ENCODE data around the gene BNC2.

BNC2 gene

GRCh38 chr9:16868701-16869100, 1.8 kb downstream of the BNC2 start:
- WGBS, 2 experiments (ENCODE audit: insufficient coverage in 2 of 2): 85% methylated on average over 4 of the region's 5 CpGs; no CpG with 5 or more reads in 1 of the 2 experiments
- H3K4me3 ChIP-seq (ENCODE audit: extremely low read depth, insufficient read depth, low read length, poor library complexity, severe bottlenecking): peak overlapping the region; percentile 74
- H3K4me1 ChIP-seq (ENCODE audit: control insufficient read depth, insufficient read depth, low read length, poor library complexity, severe bottlenecking): peaks cover 45% of the 10 kb centered on the region
- H3K9me3 ChIP-seq (ENCODE audit: control insufficient read depth, low read length): no peaks in the 10 kb centered on the region
- no peaks in the 10 kb centered on the region for H3K36me3 ChIP-seq (ENCODE audit: control insufficient read depth, insufficient read depth, low read length)
- peak overlapping the region; percentile 91 for H3K27ac ChIP-seq (ENCODE audit: low read depth, low read length, severe bottlenecking)

GRCh38 chr9:16867576-16868311, 2.7 kb downstream of the BNC2 start:
- 31 to 44% methylated on average over 9 to 10 of the region's 10 CpGs for WGBS, 2 experiments (ENCODE audit: insufficient coverage in 2 of 2)
- Histone ChIP-seq H3K4me3 (ENCODE audit: extremely low read depth, insufficient read depth, low read length, poor library complexity, severe bottlenecking) (no peak overlapping the region), H3K9me3 (ENCODE audit: control insufficient read depth, low read length) (no peaks in the 10 kb centered on the region), H3K27ac (ENCODE audit: low read depth, low read length, severe bottlenecking) (peak overlapping the region; percentile 91), H3K36me3 (ENCODE audit: control insufficient read depth, insufficient read depth, low read length) (no peaks in the 10 kb centered on the region), H3K4me1 (ENCODE audit: control insufficient read depth, insufficient read depth, low read length, poor library complexity, severe bottlenecking) (peaks cover 40% of the 10 kb centered on the region)

- Histone ChIP-seq H3K27ac (ENCODE audit: low read depth, low read length, severe bottlenecking) (peak overlapping the region; percentile 13), H3K36me3 (ENCODE audit: control insufficient read depth, insufficient read depth, low read length) (no peaks in the 10 kb centered on the region), H3K4me3 (ENCODE audit: extremely low read depth, insufficient read depth, low read length, poor library complexity, severe bottlenecking) (no peak overlapping the region), H3K9me3 (ENCODE audit: control insufficient read depth, low read length) (no peaks in the 10 kb centered on the region), H3K4me1 (ENCODE audit: control insufficient read depth, insufficient read depth, low read length, poor library complexity, severe bottlenecking) (peaks cover 37% of the 10 kb centered on the region)
- no CpG with 5 or more reads among the region's 2 CpGs for WGBS, 2 experiments (ENCODE audit: insufficient coverage in 2 of 2)
Measured at GRCh38 chr9:16866587-16866986, 3.9 kb downstream of the BNC2 start.

DNA sequence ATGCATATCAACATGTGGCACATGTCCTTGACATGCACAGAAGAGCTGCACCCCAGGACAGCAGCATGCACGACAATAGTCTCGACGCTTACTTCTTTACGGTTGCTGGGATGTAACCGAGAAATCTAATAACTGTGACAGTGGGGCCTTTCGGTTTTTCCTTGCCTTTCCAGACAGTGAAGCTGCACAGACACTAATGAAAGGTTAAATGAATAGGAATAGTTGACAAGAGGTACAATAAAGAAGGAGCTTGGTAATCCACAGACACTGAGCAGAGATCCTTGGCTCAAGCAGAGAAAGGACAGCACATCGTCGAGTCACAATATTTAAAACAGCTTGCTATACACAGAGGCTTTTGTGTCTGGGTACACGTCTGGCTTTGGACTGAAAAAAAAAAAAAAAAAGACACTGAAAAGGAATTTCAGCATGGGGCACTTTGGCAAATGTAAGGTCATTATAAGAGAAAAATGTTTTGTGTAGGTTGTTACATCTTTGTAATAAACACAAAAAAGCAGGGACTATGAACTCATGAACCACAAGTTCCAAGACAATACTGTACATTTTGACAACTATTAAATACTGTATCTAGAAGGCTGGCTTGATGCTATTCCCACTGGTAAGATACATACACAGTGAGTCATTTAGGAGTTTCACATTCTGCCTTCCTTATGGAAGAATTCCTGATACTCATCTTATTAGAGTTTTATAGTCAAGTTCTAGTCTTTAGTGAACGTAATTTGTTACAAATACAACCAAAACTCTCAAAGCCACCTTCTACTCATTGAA, 5.6 kb downstream of the BNC2 start:
- WGBS, 2 experiments (ENCODE audit: insufficient coverage in 2 of 2): 59 to 63% methylated on average over 5 to 6 of the region's 10 CpGs
- H3K4me1 ChIP-seq (ENCODE audit: control insufficient read depth, insufficient read depth, low read length, poor library complexity, severe bottlenecking): peaks cover 37% of the 10 kb centered on the region
- peak overlapping the region; percentile 90 for H3K27ac ChIP-seq (ENCODE audit: low read depth, low read length, severe bottlenecking)
- H3K36me3 ChIP-seq (ENCODE audit: control insufficient read depth, insufficient read depth, low read length): no peaks in the 10 kb centered on the region
- no peaks in the 10 kb centered on the region for H3K9me3 ChIP-seq (ENCODE audit: control insufficient read depth, low read length)
- H3K4me3 ChIP-seq (ENCODE audit: extremely low read depth, insufficient read depth, low read length, poor library complexity, severe bottlenecking): no peak overlapping the region

- Histone ChIP-seq H3K36me3 (ENCODE audit: control insufficient read depth, insufficient read depth, low read length) (no peaks in the 10 kb centered on the region), H3K4me1 (ENCODE audit: control insufficient read depth, insufficient read depth, low read length, poor library complexity, severe bottlenecking) (peaks cover 5% of the 10 kb centered on the region), H3K9me3 (ENCODE audit: control insufficient read depth, low read length) (no peaks in the 10 kb centered on the region), H3K27ac (ENCODE audit: low read depth, low read length, severe bottlenecking) (no peak overlapping the region), H3K4me3 (ENCODE audit: extremely low read depth, insufficient read depth, low read length, poor library complexity, severe bottlenecking) (no peak overlapping the region)
- WGBS, 2 experiments (ENCODE audit: insufficient coverage in 2 of 2): 91% methylated on average over 1 of the region's 3 CpGs; no CpG with 5 or more reads in 1 of the 2 experiments
Measured at GRCh38 chr9:16848179-16848578, 22.3 kb downstream of the BNC2 start.

DNA sequence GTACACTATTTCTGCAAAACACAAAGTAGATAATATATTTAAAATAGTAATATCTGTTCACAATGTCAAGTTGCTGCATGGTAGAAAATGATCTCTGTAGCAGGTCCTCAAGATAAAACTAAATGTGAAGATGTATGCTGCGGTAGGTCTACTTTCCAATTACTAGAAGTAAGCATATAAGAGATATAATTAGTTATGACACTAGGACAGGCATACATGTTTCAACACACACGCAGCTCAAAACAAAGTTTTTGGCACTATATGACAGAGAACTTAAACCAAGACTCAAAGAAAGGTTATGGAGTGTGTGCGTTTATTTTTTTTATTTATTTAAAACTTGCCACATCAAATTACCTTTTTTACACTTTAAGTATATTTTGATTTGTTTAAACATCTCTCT, 23.5 kb downstream of the BNC2 start:
- no peaks in the 10 kb centered on the region for H3K36me3 ChIP-seq (ENCODE audit: control insufficient read depth, insufficient read depth, low read length)
- H3K4me3 ChIP-seq (ENCODE audit: extremely low read depth, insufficient read depth, low read length, poor library complexity, severe bottlenecking): no peak overlapping the region
- no peaks in the 10 kb centered on the region for H3K9me3 ChIP-seq (ENCODE audit: control insufficient read depth, low read length)
- whole genome bisulfite sequencing, 2 experiments (ENCODE audit: insufficient coverage in 2 of 2): no CpG with 5 or more reads among the region's 3 CpGs
- H3K4me1 ChIP-seq (ENCODE audit: control insufficient read depth, insufficient read depth, low read length, poor library complexity, severe bottlenecking): no peaks in the 10 kb centered on the region
- H3K27ac ChIP-seq (ENCODE audit: low read depth, low read length, severe bottlenecking): no peak overlapping the region

- no peaks in the 10 kb centered on the region for H3K9me3 ChIP-seq (ENCODE audit: control insufficient read depth, low read length)
- no peak overlapping the region for H3K4me3 ChIP-seq (ENCODE audit: extremely low read depth, insufficient read depth, low read length, poor library complexity, severe bottlenecking)
- no peaks in the 10 kb centered on the region for H3K4me1 ChIP-seq (ENCODE audit: control insufficient read depth, insufficient read depth, low read length, poor library complexity, severe bottlenecking)
- no peak overlapping the region for H3K27ac ChIP-seq (ENCODE audit: low read depth, low read length, severe bottlenecking)
- WGBS, 2 experiments (ENCODE audit: insufficient coverage in 2 of 2): 95 to 97% methylated on average over 6 of the region's 6 CpGs
- H3K36me3 ChIP-seq (ENCODE audit: control insufficient read depth, insufficient read depth, low read length): no peaks in the 10 kb centered on the region
Measured at GRCh38 chr9:16846367-16846766, 24.1 kb downstream of the BNC2 start.

GRCh38 chr9:16834817-16835216, 35.7 kb downstream of the BNC2 start:
- no peak overlapping the region for H3K4me3 ChIP-seq (ENCODE audit: extremely low read depth, insufficient read depth, low read length, poor library complexity, severe bottlenecking)
- 86 to 100% methylated on average over 1 of the region's 5 CpGs for WGBS, 2 experiments (ENCODE audit: insufficient coverage in 2 of 2)
- no peaks in the 10 kb centered on the region for H3K4me1 ChIP-seq (ENCODE audit: control insufficient read depth, insufficient read depth, low read length, poor library complexity, severe bottlenecking)
- no peak overlapping the region for H3K27ac ChIP-seq (ENCODE audit: low read depth, low read length, severe bottlenecking)
- no peaks in the 10 kb centered on the region for H3K9me3 ChIP-seq (ENCODE audit: control insufficient read depth, low read length)
- no peaks in the 10 kb centered on the region for H3K36me3 ChIP-seq (ENCODE audit: control insufficient read depth, insufficient read depth, low read length)

DNA sequence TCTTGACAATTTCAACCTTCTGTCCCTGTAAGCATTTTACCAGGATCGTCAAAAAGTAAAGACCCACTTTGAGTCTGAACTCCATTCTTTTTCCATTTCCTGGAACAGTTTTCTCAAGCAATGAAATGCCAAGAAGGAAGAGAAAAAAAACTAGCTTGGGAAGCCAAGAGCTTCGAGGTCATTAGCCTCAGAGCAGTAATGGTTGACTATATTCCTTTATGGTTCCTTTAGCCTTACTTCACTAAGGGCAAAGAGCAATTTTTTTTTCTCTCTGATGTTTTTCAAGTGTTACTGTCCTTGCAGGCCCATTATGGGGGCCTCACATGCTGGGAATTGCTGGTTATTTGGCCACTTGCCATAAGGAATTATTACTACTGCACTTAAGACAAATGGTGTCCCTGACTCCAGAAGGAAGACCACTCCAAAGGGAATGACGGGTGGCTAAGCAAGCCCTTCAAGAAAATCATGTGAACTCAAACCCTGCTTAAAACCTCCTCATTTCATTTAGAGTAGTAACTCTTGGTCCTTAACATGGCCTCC, 37.1 kb downstream of the BNC2 start:
- Histone ChIP-seq H3K27ac (ENCODE audit: low read depth, low read length, severe bottlenecking) (no peak overlapping the region), H3K4me3 (ENCODE audit: extremely low read depth, insufficient read depth, low read length, poor library complexity, severe bottlenecking) (no peak overlapping the region), H3K4me1 (ENCODE audit: control insufficient read depth, insufficient read depth, low read length, poor library complexity, severe bottlenecking) (peaks cover 5% of the 10 kb centered on the region), H3K36me3 (ENCODE audit: control insufficient read depth, insufficient read depth, low read length) (no peaks in the 10 kb centered on the region), H3K9me3 (ENCODE audit: control insufficient read depth, low read length) (no peaks in the 10 kb centered on the region)
- WGBS, 2 experiments (ENCODE audit: insufficient coverage in 2 of 2): 92 to 100% methylated on average over 2 of the region's 3 CpGs

DNA sequence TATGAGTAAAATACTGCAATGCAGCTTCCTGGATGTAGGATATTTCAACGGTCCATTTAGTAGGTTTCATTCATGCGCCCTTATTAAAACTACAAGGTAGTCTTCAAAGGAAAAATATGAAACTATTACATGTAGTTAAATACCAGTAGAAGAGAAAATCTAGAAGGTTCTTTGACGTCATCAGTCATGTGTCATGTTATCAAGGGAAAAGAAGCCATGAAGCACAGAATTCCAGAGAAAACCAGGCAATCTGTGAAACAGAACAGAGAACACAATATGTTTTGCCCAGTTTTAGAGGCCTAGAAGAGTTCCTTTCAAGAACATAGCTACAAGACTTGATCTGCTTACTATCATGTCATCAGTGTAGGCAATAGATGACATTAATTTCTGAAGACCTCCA, 38.4 kb downstream of the BNC2 start:
- Histone ChIP-seq H3K27ac (ENCODE audit: low read depth, low read length, severe bottlenecking) (no peak overlapping the region), H3K4me3 (ENCODE audit: extremely low read depth, insufficient read depth, low read length, poor library complexity, severe bottlenecking) (no peak overlapping the region), H3K36me3 (ENCODE audit: control insufficient read depth, insufficient read depth, low read length) (no peaks in the 10 kb centered on the region), H3K4me1 (ENCODE audit: control insufficient read depth, insufficient read depth, low read length, poor library complexity, severe bottlenecking) (peaks cover 9% of the 10 kb centered on the region), H3K9me3 (ENCODE audit: control insufficient read depth, low read length) (no peaks in the 10 kb centered on the region)
- 100% methylated on average over 1 of the region's 3 CpGs for WGBS, 2 experiments (ENCODE audit: insufficient coverage in 2 of 2)

Measured in mesodermal cell (in vitro differentiated cells).